Spleen (tissue), 7 donors: ENCODE results near the gene APOA4.

ENCODE experiments used
- POLR2A ChIP-seq, 3 donors: fragments of 450-650 bp; IDR thresholded peaks; one replicate each; pipeline ENCODE4 v1.5.1; 2017; ENCODE audit warnings: antibody characterized with exemption in 3 of 3, mild to moderate bottlenecking in 1 of 3
- POLR2AphosphoS5 ChIP-seq, 3 donors: sonication (generic); formaldehyde crosslinking; IDR thresholded peaks; one replicate each; pipeline ENCODE4 v1.5.1; 2017; ENCODE audit warnings: antibody characterized with exemption in 3 of 3
- TF ChIP-seq, protein P1 (sequence below), 11 experiments: fragments of 200-600 bp in 7 of 11; fragments of 450-650 bp in 4 of 11; sonication (generic) in 4 of 11; IDR thresholded peaks in 8 of 11; conservative IDR thresholded peaks in 3 of 11; 1 replicate in 7 of 11; 2 replicates in 4 of 11; pipeline versions ENCODE4 v1.4.0 to v1.8.0; 2016 to 2021; ENCODE audit warnings: antibody characterized with exemption in 11 of 11, inconsistent platforms in 4 of 11, mild to moderate bottlenecking in 1 of 11
- donor health status: DM: no; HTN: no; CAD: no; lungs with moderate emphysema.
- donor health status: DM: no; HTN: no; CAD: no.
- donor health status: DM: no; HTN: no; CAD: no.

DNA sequence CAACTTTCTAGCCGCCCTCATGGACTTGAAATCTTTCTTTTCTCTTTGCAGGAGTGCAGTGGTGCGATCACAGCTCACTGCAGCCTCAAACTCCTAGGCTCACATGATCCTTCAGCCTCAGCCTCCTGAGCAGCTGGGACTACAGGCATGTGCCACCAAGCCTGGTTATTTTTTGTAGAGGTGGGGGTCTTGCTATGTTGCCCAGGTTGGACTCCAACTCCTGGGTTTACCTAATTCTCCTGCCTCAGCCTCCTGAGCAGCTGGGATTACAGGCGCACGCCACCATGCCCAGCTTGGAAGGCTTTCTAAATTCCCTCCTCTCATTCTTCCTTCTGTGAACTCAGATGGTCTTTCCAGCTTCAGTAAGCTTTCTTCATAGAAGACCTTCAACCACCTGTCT lies 19.0 kb upstream of the APOA4 start:
- TF ChIP-seq, protein P1, sequence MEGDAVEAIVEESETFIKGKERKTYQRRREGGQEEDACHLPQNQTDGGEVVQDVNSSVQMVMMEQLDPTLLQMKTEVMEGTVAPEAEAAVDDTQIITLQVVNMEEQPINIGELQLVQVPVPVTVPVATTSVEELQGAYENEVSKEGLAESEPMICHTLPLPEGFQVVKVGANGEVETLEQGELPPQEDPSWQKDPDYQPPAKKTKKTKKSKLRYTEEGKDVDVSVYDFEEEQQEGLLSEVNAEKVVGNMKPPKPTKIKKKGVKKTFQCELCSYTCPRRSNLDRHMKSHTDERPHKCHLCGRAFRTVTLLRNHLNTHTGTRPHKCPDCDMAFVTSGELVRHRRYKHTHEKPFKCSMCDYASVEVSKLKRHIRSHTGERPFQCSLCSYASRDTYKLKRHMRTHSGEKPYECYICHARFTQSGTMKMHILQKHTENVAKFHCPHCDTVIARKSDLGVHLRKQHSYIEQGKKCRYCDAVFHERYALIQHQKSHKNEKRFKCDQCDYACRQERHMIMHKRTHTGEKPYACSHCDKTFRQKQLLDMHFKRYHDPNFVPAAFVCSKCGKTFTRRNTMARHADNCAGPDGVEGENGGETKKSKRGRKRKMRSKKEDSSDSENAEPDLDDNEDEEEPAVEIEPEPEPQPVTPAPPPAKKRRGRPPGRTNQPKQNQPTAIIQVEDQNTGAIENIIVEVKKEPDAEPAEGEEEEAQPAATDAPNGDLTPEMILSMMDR (IDR thresholded peaks at IDR 0.05 in 8 of 11, conservative IDR thresholded peaks at IDR 0.05 in 3 of 11): no peak
- no peak for TF ChIP-seq POLR2A (IDR thresholded peaks at IDR 0.05)
- TF ChIP-seq POLR2AphosphoS5 (IDR thresholded peaks at IDR 0.05): no peak
